ENCODE measurements around the gene TBC1D16.

DNA sequence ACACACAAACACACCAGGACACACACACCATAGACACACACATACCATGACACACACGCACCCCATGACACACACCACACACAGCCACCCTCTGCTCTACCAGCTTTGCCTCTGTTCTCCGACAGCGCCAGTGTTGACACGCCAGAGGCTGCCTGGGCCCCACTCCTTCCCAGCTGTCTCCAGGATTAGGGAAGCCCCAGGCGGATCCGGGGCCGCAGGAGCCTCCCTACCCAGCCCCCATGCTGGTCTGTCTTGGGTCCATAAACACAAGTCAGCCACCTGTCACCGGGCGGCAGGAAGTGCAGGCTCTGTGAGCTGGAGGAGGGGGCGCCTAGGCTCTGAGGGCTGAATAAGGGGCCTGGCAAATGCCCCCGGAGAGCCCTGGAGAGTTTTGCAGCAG, 10.5 kb downstream of the TBC1D16 start:
- TF ChIP-seq POLR2A (IDR thresholded peaks at IDR 0.05; ENCODE audit: low read depth, low read length) = no peak
- TF ChIP-seq POLR2AphosphoS5 (IDR thresholded peaks at IDR 0.05; ENCODE audit: low read depth, low read length) = no peak
- no peak for TF ChIP-seq TAF1 (IDR thresholded peaks at IDR 0.05; ENCODE audit: borderline replicate concordance, low read depth, low read length)

All from GM12892 (cell line).